OCI-LY3 (cell line): ENCODE measurements around the gene EMILIN3.

Source experiments
- H2AFZ ChIP-seq: fragments of 200-600, 300-600 bp; shearing (Covaris generic); 2 replicates; pipeline ENCODE4 v1.6.0; 2014; ENCODE audit warnings: antibody characterized with exemption, low read depth, low read length
- H3K27ac ChIP-seq: fragments of 200-600, 300-600 bp; sonication (generic); 2 replicates; pipeline ENCODE4 v1.5.1; 2014; ENCODE audit warnings: mild to moderate bottlenecking, low read length, moderate library complexity, mixed read lengths
- H3K27me3 ChIP-seq: fragments of 200-600, 300-600 bp; sonication (generic); 2 replicates; pipeline ENCODE4 v1.6.1; 2014; ENCODE audit warnings: low read depth, low read length, mixed read lengths
- H3K36me3 ChIP-seq: fragments of 200-600, 300-600 bp; sonication (generic); replicated peaks from 2 replicates; pipeline ENCODE3; 2014; ENCODE audit warnings: low read depth, low read length, mixed read lengths
- H3K4me1 ChIP-seq: fragments of 300-600, 200-600 bp; sonication (generic); 2 replicates; pipeline ENCODE4 v1.6.1; 2014; ENCODE audit warnings: low read length, mixed read lengths
- H3K4me2 ChIP-seq: fragments of 200-600, 300-600 bp; sonication (generic); 2 replicates; pipeline ENCODE4 v1.6.1; 2014; ENCODE audit warnings: low read length, mixed read lengths
- H3K4me3 ChIP-seq: fragments of 300-600, 200-600 bp; sonication (generic); 2 replicates; pipeline ENCODE4 v1.5.1; 2014; ENCODE audit warnings: antibody characterized with exemption, mild to moderate bottlenecking, low read length, moderate library complexity
- H3K79me2 ChIP-seq: fragments of 300-600, 200-600 bp; shearing (Covaris generic); 2 replicates; pipeline ENCODE4 v1.6.1; 2014; ENCODE audit warnings: mild to moderate bottlenecking, low read length, mixed read lengths
- H3K9ac ChIP-seq: fragments of 300-600, 200-600 bp; shearing (Covaris generic); 2 replicates; pipeline ENCODE4 v1.6.0; 2014; ENCODE audit warnings: mild to moderate bottlenecking, low read length, moderate library complexity
- H3K9me3 ChIP-seq: fragments of 200-600, 300-600 bp; shearing (Covaris generic); 2 replicates; pipeline ENCODE4 v1.6.1; 2014; ENCODE audit warnings: low read length, mixed read lengths; ENCODE audit not compliant: insufficient read depth
- H4K20me1 ChIP-seq: fragments of 200-600, 300-600 bp; sonication (generic); 2 replicates; pipeline ENCODE4 v1.6.1; 2016; ENCODE audit warnings: low read length, mixed read lengths; ENCODE audit not compliant: insufficient read depth
- CTCF ChIP-seq: fragments of 200-600, 300-600 bp; sonication (generic); IDR thresholded peaks from 2 replicates; pipeline ENCODE4 v1.5.1; 2014; ENCODE audit warnings: antibody characterized with exemption, low read length, low read depth
- EZH2phosphoT487 ChIP-seq: fragments of 200-600 bp; shearing (Covaris generic); IDR thresholded peaks from 2 replicates; pipeline ENCODE4 v1.6.1; 2018; ENCODE audit warnings: antibody characterized with exemption, mixed run types, low read depth

EMILIN3 gene

GRCh38 chr20:41359541-41360011, 7.0 kb downstream of the EMILIN3 start:
- H3K27me3 ChIP-seq, result no peaks in the 10 kb centered on the region
- no peaks in the 10 kb centered on the region for H3K36me3 ChIP-seq
- no peaks in the 10 kb centered on the region for H3K4me1 ChIP-seq
- no peak overlapping the region for H3K4me2 ChIP-seq
- H2AFZ ChIP-seq, result no peak overlapping the region
- no peak overlapping the region for H3K27ac ChIP-seq
- no peak overlapping the region for H3K9ac ChIP-seq
- no peak overlapping the region for H3K4me3 ChIP-seq
- H3K79me2 ChIP-seq, result no peaks in the 10 kb centered on the region
- no peaks in the 10 kb centered on the region for H4K20me1 ChIP-seq
- no peaks in the 10 kb centered on the region for H3K9me3 ChIP-seq
- TF ChIP-seq CTCF (no peak), EZH2phosphoT487 (no peak)

- no peak for TF ChIP-seq EZH2phosphoT487
- no peak for TF ChIP-seq CTCF
- Histone ChIP-seq H4K20me1 (no peaks in the 10 kb centered on the region), H3K9ac (no peak overlapping the region), H3K4me3 (no peak overlapping the region), H3K4me1 (no peaks in the 10 kb centered on the region), H2AFZ (no peak overlapping the region), H3K4me2 (no peak overlapping the region), H3K27me3 (no peaks in the 10 kb centered on the region), H3K9me3 (no peaks in the 10 kb centered on the region), H3K27ac (no peak overlapping the region), H3K79me2 (no peaks in the 10 kb centered on the region), H3K36me3 (no peaks in the 10 kb centered on the region)
These were observed 7.9 kb downstream of the EMILIN3 start for GRCh38 chr20:41358717-41359116.

DNA sequence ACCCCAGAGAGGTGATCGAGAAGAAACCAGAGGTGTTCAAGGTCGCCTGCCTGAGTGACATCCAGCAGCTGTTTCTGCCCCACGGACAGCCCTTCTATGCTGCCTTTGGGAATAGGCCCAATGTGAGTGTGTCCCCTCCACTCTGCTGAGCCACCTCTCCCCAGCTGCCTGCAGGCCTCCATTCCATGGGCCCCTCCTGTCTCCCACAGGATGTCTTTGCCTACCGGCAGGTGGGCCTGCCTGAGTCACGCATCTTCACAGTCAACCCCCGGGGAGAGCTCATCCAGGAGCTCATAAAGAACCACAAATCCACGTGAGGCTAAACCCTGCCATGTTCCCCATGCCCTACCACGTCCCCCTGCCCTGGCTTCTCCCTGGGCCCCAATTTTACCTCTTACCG, 8.4 kb downstream of the EMILIN3 start:
- H3K27ac ChIP-seq, result no peak overlapping the region
- H3K27me3 ChIP-seq, result no peaks in the 10 kb centered on the region
- H3K9ac ChIP-seq, result no peak overlapping the region
- no peaks in the 10 kb centered on the region for H4K20me1 ChIP-seq
- H3K4me1 ChIP-seq, result no peaks in the 10 kb centered on the region
- TF ChIP-seq EZH2phosphoT487 (no peak), CTCF (no peak)
- H3K9me3 ChIP-seq, result no peaks in the 10 kb centered on the region
- H3K4me3 ChIP-seq, result no peak overlapping the region
- no peaks in the 10 kb centered on the region for H3K36me3 ChIP-seq
- H3K79me2 ChIP-seq, result no peaks in the 10 kb centered on the region
- H3K4me2 ChIP-seq, result no peak overlapping the region
- no peak overlapping the region for H2AFZ ChIP-seq

GRCh38 chr20:41357424-41358163, 9.0 kb downstream of the EMILIN3 start:
- H3K79me2 ChIP-seq, result no peaks in the 10 kb centered on the region
- H2AFZ ChIP-seq, result no peak overlapping the region
- TF ChIP-seq CTCF (no peak; the same call in 1 of the 2 replicates), EZH2phosphoT487 (no peak)
- H3K27ac ChIP-seq, result no peak overlapping the region
- H3K27me3 ChIP-seq, result peaks cover under 1% of the 10 kb centered on the region; the same call in 1 of the 2 replicates
- no peak overlapping the region for H3K4me3 ChIP-seq
- no peaks in the 10 kb centered on the region for H4K20me1 ChIP-seq
- no peaks in the 10 kb centered on the region for H3K9me3 ChIP-seq
- H3K9ac ChIP-seq, result no peak overlapping the region
- no peaks in the 10 kb centered on the region for H3K36me3 ChIP-seq
- no peaks in the 10 kb centered on the region for H3K4me1 ChIP-seq
- no peak overlapping the region for H3K4me2 ChIP-seq
